Measurements from ENCODE around the gene SLX9. TPM values are rescaled to one million over a fixed set of nuclear protein-coding genes. Genes with fewer than 3 reads are reported as not detected.

SLX9 gene
- total RNA-seq, 1 experiment from 2014 or later, result 74.3 TPM

GRCh38 chr21:44987301-44987885 is 47.6 kb downstream of the SLX9 start:
- H3K9ac ChIP-seq (ENCODE audit: extremely low read depth, insufficient read length, low read length), result no peak overlapping the region
- no peak overlapping the region for H3K27ac Mint-ChIP-seq
- no peak overlapping the region for H2BK12ac ChIP-seq (ENCODE audit: insufficient read length, low read depth, low read length)
- H3K4ac ChIP-seq (ENCODE audit: low read depth, low read length), result no peak overlapping the region
- H4K5ac ChIP-seq (ENCODE audit: insufficient read length, low read depth, low read length), result no peak overlapping the region
- no peak overlapping the region for H2BK15ac ChIP-seq (ENCODE audit: low read depth, low read length)
- no peaks in the 10 kb centered on the region for H3K79me2 ChIP-seq (ENCODE audit: insufficient read depth, low read length)
- H3K27ac ChIP-seq (ENCODE audit: insufficient read length, low read depth, low read length), result no peak overlapping the region
- no peaks in the 10 kb centered on the region; a peak in 1 of 7 replicates for H3K36me3 Mint-ChIP-seq (ENCODE audit: insufficient read depth in 1 of 3, low read depth in 3 of 3)
- no peak overlapping the region for H3K4me2 ChIP-seq (ENCODE audit: insufficient read depth, insufficient read length, low read length)
- H3K4me3 Mint-ChIP-seq, result no peak overlapping the region
- no peaks in the 10 kb centered on the region for H3K9me3 Mint-ChIP-seq
- H3K4me1 ChIP-seq (ENCODE audit: insufficient read depth, low read length), result no peaks in the 10 kb centered on the region
- WGBS (ENCODE audit: extremely low coverage, insufficient read length, low lambda C conversion rate), result no CpG with 5 or more reads among the region's 23 CpGs
- H2BK20ac ChIP-seq (ENCODE audit: low read depth, low read length, poor library complexity, severe bottlenecking), result no peak overlapping the region
- H3K4me1 Mint-ChIP-seq, result no peaks in the 10 kb centered on the region
- H2AK5ac ChIP-seq (ENCODE audit: insufficient read length, low read length), result no peak overlapping the region
- H4K20me1 ChIP-seq (ENCODE audit: control insufficient read depth, insufficient read depth, insufficient read length), result no peaks in the 10 kb centered on the region
- no peak overlapping the region for H4K8ac ChIP-seq (replicated peaks; ENCODE audit: insufficient read length, low read depth, low read length)
- DNase-seq, result no peak
- H3K27me3 Mint-ChIP-seq (ENCODE audit: low read depth), result no peaks in the 10 kb centered on the region
- no peak overlapping the region for H2BK120ac ChIP-seq (ENCODE audit: low read depth, low read length, poor library complexity, severe bottlenecking)
- H3T11ph ChIP-seq (ENCODE audit: low read length), result no peak overlapping the region
- H3K27me3 ChIP-seq (ENCODE audit: insufficient read depth, low read length), result no peaks in the 10 kb centered on the region
- H4K91ac ChIP-seq (ENCODE audit: insufficient read length, low read depth, low read length), result no peak overlapping the region
- H3K56ac ChIP-seq (ENCODE audit: insufficient read length, low read depth, low read length), result no peak overlapping the region
- H2AFZ ChIP-seq (ENCODE audit: low read length), result no peak overlapping the region
- H3K14ac ChIP-seq (ENCODE audit: insufficient read depth, low read length), result no peak overlapping the region
- TF ChIP-seq CTCF (conservative IDR thresholded peaks at IDR 0.05), result no peak
- no peaks in the 10 kb centered on the region for H3K9me3 ChIP-seq (ENCODE audit: control insufficient read depth, low read depth, low read length)
- no peaks in the 10 kb centered on the region for H3K23me2 ChIP-seq (ENCODE audit: insufficient read length, low read depth, low read length, poor library complexity, severe bottlenecking)
- no peak overlapping the region for H3K18ac ChIP-seq (ENCODE audit: insufficient read length, low read depth, low read length)
- H3K79me1 ChIP-seq (ENCODE audit: insufficient read depth, low read depth, low read length, poor library complexity, severe bottlenecking), result no peaks in the 10 kb centered on the region
- H3K23ac ChIP-seq (ENCODE audit: insufficient read length, low read depth, low read length), result no peak overlapping the region
- no peak overlapping the region for H2BK5ac ChIP-seq (ENCODE audit: insufficient read length, low read length)
